A204.1 (cell line): ENCODE data around the gene DCAF17.

Source experiments
- FAIRE-seq: peaks from 2 replicates; lab custom pipeline; 2012; peaks lifted over from hg19 to GRCh38; lab: Jason Lieb, UNC

Gene DCAF17

GRCh38 chr2:171434013-171434989 lies at the start of gene DCAF17:
Gene DCAF17 (plus strand): TSS chr2:171434226. CDS start chr2:171434578, 352 bp downstream.
- no peak for FAIRE-seq

- no peak for FAIRE-seq
These were observed 47.4 kb upstream of the DCAF17 start for GRCh38 chr2:171386627-171387026.

GRCh38 chr2:171387052-171387451 lies 47.0 kb upstream of the DCAF17 start:
- FAIRE-seq: no peak

GRCh38 chr2:171389325-171389724 lies 44.7 kb upstream of the DCAF17 start:
- no peak for FAIRE-seq

GRCh38 chr2:171389780-171390179 lies 44.2 kb upstream of the DCAF17 start:
- no peak for FAIRE-seq

- FAIRE-seq: no peak
These were observed 43.0 kb upstream of the DCAF17 start for GRCh38 chr2:171390941-171391516.

- FAIRE-seq: no peak
These were observed 42.5 kb upstream of the DCAF17 start for GRCh38 chr2:171391532-171391931.

GRCh38 chr2:171393487-171393886 lies 40.5 kb upstream of the DCAF17 start:
- FAIRE-seq: no peak

- FAIRE-seq: no peak
These were observed 39.8 kb upstream of the DCAF17 start for GRCh38 chr2:171394164-171394740.

GRCh38 chr2:171399292-171399691 lies 34.7 kb upstream of the DCAF17 start:
- no peak for FAIRE-seq

GRCh38 chr2:171400395-171400794 lies 33.6 kb upstream of the DCAF17 start:
- no peak for FAIRE-seq

GRCh38 chr2:171401947-171402346 lies 32.1 kb upstream of the DCAF17 start:
- FAIRE-seq: no peak

- FAIRE-seq: no peak
These were observed 31.0 kb upstream of the DCAF17 start for GRCh38 chr2:171402906-171403580.

- FAIRE-seq: no peak
These were observed 29.8 kb upstream of the DCAF17 start for GRCh38 chr2:171404261-171404660.

GRCh38 chr2:171404719-171405118 lies 29.3 kb upstream of the DCAF17 start:
- FAIRE-seq: no peak

GRCh38 chr2:171405546-171405945 lies 28.5 kb upstream of the DCAF17 start:
- no peak for FAIRE-seq

- no peak for FAIRE-seq
These were observed 28.0 kb upstream of the DCAF17 start for GRCh38 chr2:171406044-171406443.

GRCh38 chr2:171407030-171407675 lies 26.9 kb upstream of the DCAF17 start:
- FAIRE-seq: no peak

- no peak for FAIRE-seq
These were observed 26.4 kb upstream of the DCAF17 start for GRCh38 chr2:171407676-171408044.

GRCh38 chr2:171409436-171409971 lies 24.5 kb upstream of the DCAF17 start:
- FAIRE-seq: no peak

- FAIRE-seq: no peak
These were observed 23.9 kb upstream of the DCAF17 start for GRCh38 chr2:171410101-171410500.

GRCh38 chr2:171410624-171411023 lies 23.4 kb upstream of the DCAF17 start:
- no peak for FAIRE-seq
